ENCODE results near the gene RAMACL.

DNA sequence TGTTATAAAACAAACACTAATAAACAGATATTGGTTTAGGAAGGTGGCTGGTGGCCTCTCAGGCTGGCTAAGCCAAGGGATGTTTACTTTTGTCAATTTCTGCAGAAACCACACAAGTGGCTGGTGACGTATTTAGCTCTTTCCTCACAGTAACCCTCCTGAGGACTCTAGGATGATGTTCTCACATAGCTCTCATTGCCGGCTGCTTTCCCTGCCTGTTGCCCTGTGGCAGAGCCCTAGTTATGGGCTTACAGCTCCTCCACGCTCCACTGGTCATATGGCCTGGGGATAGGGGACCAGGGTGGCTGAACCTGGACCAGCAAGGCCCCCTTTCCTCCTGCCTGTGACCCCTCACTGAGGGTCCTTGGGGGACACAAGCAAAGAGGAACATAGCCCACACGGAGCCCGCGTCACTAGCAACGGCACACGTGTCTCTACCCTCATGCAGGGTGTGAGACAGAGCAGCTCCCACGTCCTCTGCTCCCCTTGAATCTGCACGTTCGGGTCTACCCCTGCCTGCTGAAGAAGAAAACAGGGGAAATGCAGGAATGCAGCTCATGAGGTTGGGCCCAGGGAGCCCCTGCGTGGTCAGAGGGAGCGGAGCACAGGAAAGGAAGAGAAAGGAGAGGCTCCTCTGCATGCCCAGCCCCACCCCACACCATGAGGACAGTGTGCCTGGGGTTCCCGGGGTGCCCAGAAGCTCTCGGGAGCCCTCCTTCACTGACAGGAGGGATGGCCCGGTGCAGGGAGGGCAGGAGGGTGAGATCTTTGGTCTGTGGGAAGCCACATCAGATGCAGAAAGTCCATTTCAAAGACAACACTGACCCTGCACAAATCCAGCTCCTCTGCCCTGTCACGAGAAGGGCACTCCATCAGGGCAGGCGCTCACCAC lies 13.9 kb downstream of the RAMACL start:
- TF ChIP-seq ZNF333 (CRISPR knock-in tag; IDR thresholded peaks at IDR 0.05; ENCODE audit: borderline replicate concordance) (no peak), CTCF (CRISPR knock-in tag; IDR thresholded peaks at IDR 0.05) (no peak), ZNF256 (CRISPR knock-in tag; conservative IDR thresholded peaks at IDR 0.05) (no peak), ZNF30 (CRISPR knock-in tag; IDR thresholded peaks at IDR 0.05) (no peak), ZBTB37 (CRISPR knock-in tag; IDR thresholded peaks at IDR 0.05) (no peak), HCFC1 (IDR thresholded peaks at IDR 0.05; ENCODE audit: low read depth, low read length) (no peak), ZNF549 (CRISPR knock-in tag; IDR thresholded peaks at IDR 0.05) (no peak)

All from HepG2 (cell line).